GM12873 (cell line): ENCODE measurements around the gene OMA1.

Source experiments
- TF ChIP-seq, protein P1 (sequence below): IDR thresholded peaks from 2 replicates; pipeline ENCODE4 v1.5.1; 2012; ENCODE audit warnings: low read depth, mild to moderate bottlenecking, moderate library complexity, low read length, control low read depth; ENCODE audit not compliant: insufficient read depth; ENCODE audit errors: missing control alignments

OMA1 gene

DNA sequence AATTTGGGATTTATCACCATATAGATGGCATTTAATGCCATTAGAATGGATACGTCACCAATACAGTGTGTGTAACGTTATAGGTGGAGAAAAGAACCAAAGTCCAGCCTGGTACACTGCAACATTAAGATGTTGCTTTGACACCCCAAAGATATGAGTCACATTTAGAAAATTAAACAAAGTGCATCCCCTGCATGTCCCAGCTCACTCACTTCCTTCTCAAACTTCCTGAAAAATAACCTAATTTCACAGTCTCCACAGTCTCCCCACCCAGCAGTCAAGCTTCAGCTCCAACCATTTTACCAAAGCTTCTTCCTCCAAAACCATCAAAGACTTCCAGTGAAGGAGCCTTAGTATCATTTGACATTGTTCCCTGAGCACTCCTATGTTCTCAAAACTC is 111.9 kb downstream of the OMA1 start:
- TF ChIP-seq, protein P1, sequence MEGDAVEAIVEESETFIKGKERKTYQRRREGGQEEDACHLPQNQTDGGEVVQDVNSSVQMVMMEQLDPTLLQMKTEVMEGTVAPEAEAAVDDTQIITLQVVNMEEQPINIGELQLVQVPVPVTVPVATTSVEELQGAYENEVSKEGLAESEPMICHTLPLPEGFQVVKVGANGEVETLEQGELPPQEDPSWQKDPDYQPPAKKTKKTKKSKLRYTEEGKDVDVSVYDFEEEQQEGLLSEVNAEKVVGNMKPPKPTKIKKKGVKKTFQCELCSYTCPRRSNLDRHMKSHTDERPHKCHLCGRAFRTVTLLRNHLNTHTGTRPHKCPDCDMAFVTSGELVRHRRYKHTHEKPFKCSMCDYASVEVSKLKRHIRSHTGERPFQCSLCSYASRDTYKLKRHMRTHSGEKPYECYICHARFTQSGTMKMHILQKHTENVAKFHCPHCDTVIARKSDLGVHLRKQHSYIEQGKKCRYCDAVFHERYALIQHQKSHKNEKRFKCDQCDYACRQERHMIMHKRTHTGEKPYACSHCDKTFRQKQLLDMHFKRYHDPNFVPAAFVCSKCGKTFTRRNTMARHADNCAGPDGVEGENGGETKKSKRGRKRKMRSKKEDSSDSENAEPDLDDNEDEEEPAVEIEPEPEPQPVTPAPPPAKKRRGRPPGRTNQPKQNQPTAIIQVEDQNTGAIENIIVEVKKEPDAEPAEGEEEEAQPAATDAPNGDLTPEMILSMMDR = no peak

DNA sequence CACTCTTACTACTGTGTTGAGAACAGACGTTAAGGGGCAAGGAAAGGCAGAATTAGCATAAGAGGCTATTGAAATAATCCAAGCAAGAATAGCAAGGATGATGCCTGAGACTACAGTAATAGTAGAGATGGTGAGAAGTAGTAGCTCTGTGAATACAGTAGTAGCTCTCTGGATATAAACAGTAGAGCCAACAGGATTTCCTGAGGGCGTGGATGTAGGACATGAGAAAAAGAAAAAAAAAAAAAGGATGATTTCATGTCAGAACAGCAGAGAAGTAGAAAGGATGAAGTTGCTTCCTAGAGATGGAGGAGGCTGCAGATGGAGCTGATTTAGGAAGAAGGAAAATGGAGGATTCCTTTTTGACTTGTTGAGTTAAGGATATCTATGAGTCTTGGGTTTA is 112.3 kb downstream of the OMA1 start:
- TF ChIP-seq, protein P1 = no peak

DNA sequence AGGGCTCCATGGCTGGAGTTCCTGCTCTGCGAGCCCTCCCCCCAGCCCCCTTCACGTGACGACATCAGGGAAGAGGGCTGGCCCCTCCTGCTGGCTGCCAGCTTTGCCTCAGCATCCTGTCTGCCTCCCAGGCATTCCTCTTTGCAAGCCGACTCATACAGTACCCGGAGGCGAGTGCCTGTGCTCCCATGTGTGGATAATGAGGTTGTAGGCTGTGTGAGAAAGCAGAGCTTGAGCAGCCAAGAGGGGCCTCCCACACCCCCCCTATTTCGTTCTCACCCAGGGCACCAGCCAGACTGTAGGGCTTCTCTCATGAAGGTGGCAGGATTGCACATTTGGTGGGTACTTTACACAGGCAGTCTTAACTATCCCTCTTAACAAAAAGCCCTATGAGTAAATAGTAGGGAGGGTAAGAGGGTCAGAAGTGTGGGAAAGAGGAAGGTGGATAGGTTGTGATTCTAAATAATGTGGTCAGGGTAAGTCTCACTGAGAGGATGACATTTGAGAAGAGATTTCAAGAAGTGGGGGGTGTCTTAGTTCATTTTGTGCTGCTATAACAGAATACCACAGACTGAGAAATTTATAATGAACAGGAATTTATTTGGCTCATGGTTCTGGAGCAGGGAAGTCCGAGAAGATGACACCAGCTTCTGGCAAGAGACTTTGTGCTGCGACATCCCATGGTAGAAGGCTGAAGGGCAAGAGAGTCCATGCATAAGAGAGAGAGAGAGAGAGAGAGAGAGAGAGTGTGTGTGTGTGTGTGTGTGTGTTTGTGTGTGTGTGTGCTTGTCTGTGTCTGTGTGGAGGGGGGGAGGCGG is 113.5 kb downstream of the OMA1 start:
- TF ChIP-seq, protein P1 = no peak

DNA sequence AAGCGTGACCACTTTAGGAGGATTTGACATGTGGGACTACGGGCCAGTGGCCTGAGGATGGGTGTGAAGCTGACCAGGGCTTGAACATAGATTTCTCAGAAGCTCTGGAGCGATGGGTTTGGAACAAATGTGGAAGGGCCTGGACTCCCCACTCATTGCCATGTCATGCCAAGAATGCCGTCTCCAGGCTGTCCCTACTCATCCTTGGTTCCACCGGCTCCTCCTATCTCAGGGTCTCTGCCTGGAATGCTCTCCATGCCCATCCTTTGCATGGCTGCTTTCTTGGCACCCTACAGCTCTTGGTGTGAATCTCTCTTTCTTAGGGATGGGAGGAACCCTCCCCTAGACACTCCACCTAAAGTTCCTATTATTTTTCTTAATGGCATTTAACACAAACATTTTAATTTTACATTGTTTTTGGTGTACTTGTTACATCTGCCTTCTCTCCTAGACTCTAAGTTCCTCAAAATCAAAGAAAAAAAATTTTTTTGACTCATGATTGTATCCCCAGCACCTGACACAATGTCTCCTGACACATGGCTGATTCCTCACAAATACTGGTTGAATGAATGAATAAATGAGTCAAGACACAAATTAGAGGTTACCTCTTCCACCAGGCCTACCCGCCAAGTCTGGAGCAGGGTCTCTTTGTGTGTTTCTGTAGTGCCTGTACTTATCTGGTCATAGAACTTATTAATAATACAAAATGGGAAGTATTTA is 114.5 kb downstream of the OMA1 start:
- TF ChIP-seq, protein P1 = no peak
